BJ (cell line): ENCODE measurements around the gene TEX101. TPM values are rescaled to one million over a fixed set of nuclear protein-coding genes. Genes with fewer than 3 reads are reported as not detected.

ENCODE experiments used
- CTCF ChIA-PET: fragments of 350-600 bp; formaldehyde crosslinking; extraction: SDS; loops from one replicate; lab custom pipeline; 2021; ENCODE audit warnings: antibody characterized with exemption, inconsistent platforms; lab: Yijun Ruan, JAX
- POLR2A ChIA-PET: fragments of 300-600 bp; sonication (Branson Sonifier 250); formaldehyde crosslinking; extraction: SDS; loops from one replicate; lab custom pipeline; 2021; ENCODE audit warnings: antibody characterized with exemption; lab: Charles Lee
- DNase-seq: peaks from one replicate; pipeline ENCODE4 v3.0.0-alpha.2; 2011; ENCODE audit warnings: low read depth
- H3K27me3 ChIP-seq: 2 replicates; pipeline ENCODE4 v1.6.0; 2011; ENCODE audit warnings: low read length; ENCODE audit not compliant: control insufficient read depth, insufficient read depth
- H3K36me3 ChIP-seq: 2 replicates; pipeline ENCODE4 v1.5.1; 2011; ENCODE audit warnings: low read length; ENCODE audit not compliant: control insufficient read depth, insufficient read depth
- H3K4me3 ChIP-seq: 2 replicates; pipeline ENCODE4 v1.5.1; 2011; ENCODE audit warnings: low read depth, mild to moderate bottlenecking, control low read depth, low read length
- CTCF ChIP-seq: IDR thresholded peaks from 2 replicates; pipeline ENCODE4 v1.5.1; 2011; ENCODE audit warnings: low read depth, mild to moderate bottlenecking, control low read depth, inconsistent platforms, low read length, moderate library complexity; ENCODE audit not compliant: insufficient read depth
- polyA plus RNA-seq: library from polyadenylated mRNA; depleted of rRNA; stranded (reverse); fragments of >200 nt; gene quantifications from 2 replicates; pipeline ENCODE4 v1.2.3, GENCODE V29; 2011; rRNA removed

Gene TEX101
- polyA plus RNA-seq, 1 experiment: not detected

DNA sequence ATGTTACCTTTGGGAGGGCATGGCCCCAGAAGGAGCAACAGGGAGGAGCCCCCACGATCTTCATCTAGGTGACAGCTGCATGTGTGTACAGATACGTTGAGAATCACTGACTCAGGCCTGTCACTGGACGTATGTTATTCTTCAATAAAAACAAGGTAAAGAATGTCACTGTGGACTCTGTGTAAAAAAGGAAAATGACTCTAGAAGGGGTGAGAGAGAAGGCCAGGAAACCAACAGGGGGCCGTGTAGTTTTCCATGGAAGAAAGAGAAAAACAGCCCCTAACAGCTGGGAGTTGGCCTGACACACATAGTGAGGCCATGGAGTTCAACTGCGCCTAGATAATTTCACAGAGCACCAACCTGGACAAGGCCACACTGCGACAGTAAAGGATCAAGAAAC is 52.6 kb downstream of the TEX101 start:
- no peak for TF ChIP-seq CTCF
- no peaks in the 10 kb centered on the region; the same call in 1 of the 2 replicates for H3K27me3 ChIP-seq
- no peaks in the 10 kb centered on the region for H3K36me3 ChIP-seq
- H3K4me3 ChIP-seq: no peak overlapping the region
- no peak for DNase-seq
- ChIA-PET CTCF (interaction anchor here (0.6 kb wide), 1 partner anchor 26 kb away, joined by 3 read pairs; no protein-coding TSS in a partner anchor), POLR2A (no interaction called here)

- H3K27me3 ChIP-seq: no peaks in the 10 kb centered on the region; the same call in 1 of the 2 replicates
- CTCF ChIA-PET: no interaction called here
- H3K4me3 ChIP-seq: no peak overlapping the region
- DNase-seq: peak; percentile 35
- POLR2A ChIA-PET: interaction anchor here (0.6 kb wide), 1 partner anchor 27 kb away, joined by 4 read pairs; no protein-coding TSS in a partner anchor
- TF ChIP-seq CTCF: no peak
- no peaks in the 10 kb centered on the region for H3K36me3 ChIP-seq
These were observed 53.0 kb downstream of the TEX101 start for GRCh38 chr19:43467730-43468129.

Other genes starting within 250 kb of the TEX101 start
- 674 and 893 TPM in 2 replicates for gene PSG5, start 228.4 kb upstream of the TEX101 start, polyA plus RNA-seq
- gene PSG4, start 209.3 kb upstream of the TEX101 start, polyA plus RNA-seq: 5.7 and 5.8 TPM in 2 replicates
- 5.5 and 8.6 TPM in 2 replicates for gene PSG9, start 145.4 kb upstream of the TEX101 start, polyA plus RNA-seq
- gene CD177, start 61.2 kb upstream of the TEX101 start, polyA plus RNA-seq: 1.1 and 1.7 TPM in 2 replicates
- gene LYPD3, start 50.7 kb downstream of the TEX101 start, polyA plus RNA-seq: 0.32 and 0.70 TPM in 2 replicates
- 4.0 and 5.3 TPM in 2 replicates for gene PHLDB3, start 89.9 kb downstream of the TEX101 start, polyA plus RNA-seq
- 188 and 261 TPM in 2 replicates for gene ETHE1, start 112.3 kb downstream of the TEX101 start, polyA plus RNA-seq
- gene ZNF575, start 118.3 kb downstream of the TEX101 start, polyA plus RNA-seq: 0.09 and 0.33 TPM in 2 replicates
- 22.8 and 30.8 TPM in 2 replicates for gene XRCC1, start 160.6 kb downstream of the TEX101 start, polyA plus RNA-seq
- 2.0 and 2.2 TPM in 2 replicates for gene PINLYP, start 160.9 kb downstream of the TEX101 start, polyA plus RNA-seq
- gene IRGQ, start 181.2 kb downstream of the TEX101 start, polyA plus RNA-seq: 5.4 and 7.0 TPM in 2 replicates
- 9.0 and 14.8 TPM in 2 replicates for gene ZNF576, start 181.7 kb downstream of the TEX101 start, polyA plus RNA-seq
- 0.04 and 0.06 TPM in 2 replicates for gene SRRM5, start 197.2 kb downstream of the TEX101 start, polyA plus RNA-seq
- 24.4 and 34.0 TPM in 2 replicates for gene ZNF428, start 204.7 kb downstream of the TEX101 start, polyA plus RNA-seq
- 1.4 and 1.7 TPM in 2 replicates for gene CADM4, start 225.0 kb downstream of the TEX101 start, polyA plus RNA-seq